ENCODE measurements around the gene DYRK3. TPM values are rescaled to one million over a fixed set of nuclear protein-coding genes. Genes with fewer than 3 reads are reported as not detected.

Gene DYRK3
- total and polyA plus RNA-seq, 9 of the 15 experiments (the other 6 are each of a cell fraction or from before 2014, with no cell fraction given), result 4.5 to 33.7 (median 25.7) TPM

DNA sequence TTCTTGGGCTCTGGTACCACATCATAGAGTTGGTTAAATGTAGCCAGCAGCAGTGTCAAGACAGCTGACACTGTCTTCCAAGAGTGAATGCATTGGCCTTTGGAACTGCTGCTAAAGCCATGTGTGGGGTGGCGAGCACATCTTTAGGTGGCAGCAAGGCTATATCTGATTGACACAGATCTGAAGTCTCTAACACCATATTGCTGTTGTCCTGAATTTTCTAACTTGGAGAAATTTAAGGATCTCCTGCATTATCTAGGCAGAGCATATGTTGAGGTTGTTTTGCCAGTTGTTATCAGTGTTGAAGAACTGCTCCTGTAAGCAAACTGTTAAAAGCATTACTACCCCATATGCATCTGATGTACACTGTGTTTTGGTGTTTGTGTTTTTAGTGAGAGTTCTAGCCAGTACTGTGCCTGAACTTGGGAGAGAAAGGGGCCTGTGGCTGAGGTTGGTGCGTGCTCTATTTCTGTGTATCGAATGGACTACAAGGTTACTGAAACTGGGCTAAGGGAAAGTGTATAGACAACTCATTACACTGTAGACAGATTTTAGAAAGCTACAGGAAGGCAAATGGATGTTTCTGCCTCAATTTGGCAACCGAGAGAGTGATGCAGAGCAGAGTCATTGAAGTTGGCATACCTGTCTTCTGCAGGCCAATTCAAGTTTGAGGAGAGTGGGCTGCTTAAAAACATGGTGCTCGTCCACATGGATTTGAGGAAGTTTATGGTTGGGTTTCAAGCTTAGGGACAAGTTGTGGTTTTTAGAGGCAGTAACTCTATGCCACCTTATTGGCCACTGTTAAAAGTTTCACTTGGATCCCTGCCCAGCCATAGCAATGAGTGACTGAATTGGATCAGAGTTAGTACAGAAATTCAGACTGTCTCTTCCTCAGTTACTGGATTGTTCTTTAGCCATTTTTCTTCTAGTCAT, 16.9 kb downstream of the DYRK3 start (continued):
- TF ChIP-seq, protein P1, sequence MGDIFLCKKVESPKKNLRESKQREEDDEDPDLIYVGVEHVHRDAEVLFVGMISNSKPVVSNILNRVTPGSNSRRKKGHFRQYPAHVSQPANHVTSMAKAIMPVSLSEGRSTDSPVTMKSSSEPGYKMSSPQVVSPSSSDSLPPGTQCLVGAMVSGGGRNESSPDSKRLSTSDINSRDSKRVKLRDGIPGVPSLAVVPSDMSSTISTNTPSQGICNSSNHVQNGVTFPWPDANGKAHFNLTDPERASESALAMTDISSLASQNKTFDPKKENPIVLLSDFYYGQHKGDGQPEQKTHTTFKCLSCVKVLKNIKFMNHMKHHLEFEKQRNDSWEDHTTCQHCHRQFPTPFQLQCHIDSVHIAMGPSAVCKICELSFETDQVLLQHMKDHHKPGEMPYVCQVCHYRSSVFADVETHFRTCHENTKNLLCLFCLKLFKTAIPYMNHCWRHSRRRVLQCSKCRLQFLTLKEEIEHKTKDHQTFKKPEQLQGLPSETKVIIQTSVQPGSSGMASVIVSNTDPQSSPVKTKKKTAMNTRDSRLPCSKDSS (IDR thresholded peaks at IDR 0.05; ENCODE audit: low read depth, partially characterized antibody), result no peak
- TF ChIP-seq NCOA6 (IDR thresholded peaks at IDR 0.05) (0 out of 2 replicates have a peak, but pooled peaks have one; percentile 34), NR4A1 (CRISPR knock-in tag; IDR thresholded peaks at IDR 0.05) (no peak), NR4A1 (tag; IDR thresholded peaks at IDR 0.05) (no peak; the same call in none of the 2 replicates), SREBF2 (CRISPR knock-in tag; IDR thresholded peaks at IDR 0.05) (no peak), ZNF212 (CRISPR knock-in tag; IDR thresholded peaks at IDR 0.05) (no peak), RFX1 (IDR thresholded peaks at IDR 0.05) (no peak), ZNF41 (CRISPR knock-in tag; conservative IDR thresholded peaks at IDR 0.05) (no peak), MAFK (IDR thresholded peaks at IDR 0.05; ENCODE audit: low read length) (peak; percentile 69), U2AF2 (optimal IDR thresholded peaks at IDR 0.05; ENCODE audit: low read depth, low read length) (no peak), ZNF586 (CRISPR knock-in tag; conservative IDR thresholded peaks at IDR 0.05) (no peak), GABPA (tag; conservative IDR thresholded peaks at IDR 0.05; ENCODE audit: low read depth) (no peak), RBM22 (IDR thresholded peaks at IDR 0.05; ENCODE audit: low read depth, low read length, poor library complexity, severe bottlenecking) (no peak)
- TF ChIP-seq, protein P2, sequence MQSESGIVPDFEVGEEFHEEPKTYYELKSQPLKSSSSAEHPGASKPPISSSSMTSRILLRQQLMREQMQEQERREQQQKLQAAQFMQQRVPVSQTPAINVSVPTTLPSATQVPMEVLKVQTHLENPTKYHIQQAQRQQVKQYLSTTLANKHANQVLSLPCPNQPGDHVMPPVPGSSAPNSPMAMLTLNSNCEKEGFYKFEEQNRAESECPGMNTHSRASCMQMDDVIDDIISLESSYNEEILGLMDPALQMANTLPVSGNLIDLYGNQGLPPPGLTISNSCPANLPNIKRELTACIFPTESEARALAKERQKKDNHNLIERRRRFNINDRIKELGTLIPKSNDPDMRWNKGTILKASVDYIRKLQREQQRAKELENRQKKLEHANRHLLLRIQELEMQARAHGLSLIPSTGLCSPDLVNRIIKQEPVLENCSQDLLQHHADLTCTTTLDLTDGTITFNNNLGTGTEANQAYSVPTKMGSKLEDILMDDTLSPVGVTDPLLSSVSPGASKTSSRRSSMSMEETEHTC (IDR thresholded peaks at IDR 0.05), result no peak
- TF ChIP-seq, protein P3, sequence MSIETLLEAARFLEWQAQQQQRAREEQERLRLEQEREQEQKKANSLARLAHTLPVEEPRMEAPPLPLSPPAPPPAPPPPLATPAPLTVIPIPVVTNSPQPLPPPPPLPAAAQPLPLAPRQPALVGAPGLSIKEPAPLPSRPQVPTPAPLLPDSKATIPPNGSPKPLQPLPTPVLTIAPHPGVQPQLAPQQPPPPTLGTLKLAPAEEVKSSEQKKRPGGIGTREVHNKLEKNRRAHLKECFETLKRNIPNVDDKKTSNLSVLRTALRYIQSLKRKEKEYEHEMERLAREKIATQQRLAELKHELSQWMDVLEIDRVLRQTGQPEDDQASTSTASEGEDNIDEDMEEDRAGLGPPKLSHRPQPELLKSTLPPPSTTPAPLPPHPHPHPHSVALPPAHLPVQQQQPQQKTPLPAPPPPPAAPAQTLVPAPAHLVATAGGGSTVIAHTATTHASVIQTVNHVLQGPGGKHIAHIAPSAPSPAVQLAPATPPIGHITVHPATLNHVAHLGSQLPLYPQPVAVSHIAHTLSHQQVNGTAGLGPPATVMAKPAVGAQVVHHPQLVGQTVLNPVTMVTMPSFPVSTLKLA (conservative IDR thresholded peaks at IDR 0.05), result peak; percentile 57 to 72
- TF ChIP-seq, protein P4, sequence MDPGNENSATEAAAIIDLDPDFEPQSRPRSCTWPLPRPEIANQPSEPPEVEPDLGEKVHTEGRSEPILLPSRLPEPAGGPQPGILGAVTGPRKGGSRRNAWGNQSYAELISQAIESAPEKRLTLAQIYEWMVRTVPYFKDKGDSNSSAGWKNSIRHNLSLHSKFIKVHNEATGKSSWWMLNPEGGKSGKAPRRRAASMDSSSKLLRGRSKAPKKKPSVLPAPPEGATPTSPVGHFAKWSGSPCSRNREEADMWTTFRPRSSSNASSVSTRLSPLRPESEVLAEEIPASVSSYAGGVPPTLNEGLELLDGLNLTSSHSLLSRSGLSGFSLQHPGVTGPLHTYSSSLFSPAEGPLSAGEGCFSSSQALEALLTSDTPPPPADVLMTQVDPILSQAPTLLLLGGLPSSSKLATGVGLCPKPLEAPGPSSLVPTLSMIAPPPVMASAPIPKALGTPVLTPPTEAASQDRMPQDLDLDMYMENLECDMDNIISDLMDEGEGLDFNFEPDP (CRISPR knock-in tag; IDR thresholded peaks at IDR 0.05), result no peak
- TF ChIP-seq, protein P5, sequence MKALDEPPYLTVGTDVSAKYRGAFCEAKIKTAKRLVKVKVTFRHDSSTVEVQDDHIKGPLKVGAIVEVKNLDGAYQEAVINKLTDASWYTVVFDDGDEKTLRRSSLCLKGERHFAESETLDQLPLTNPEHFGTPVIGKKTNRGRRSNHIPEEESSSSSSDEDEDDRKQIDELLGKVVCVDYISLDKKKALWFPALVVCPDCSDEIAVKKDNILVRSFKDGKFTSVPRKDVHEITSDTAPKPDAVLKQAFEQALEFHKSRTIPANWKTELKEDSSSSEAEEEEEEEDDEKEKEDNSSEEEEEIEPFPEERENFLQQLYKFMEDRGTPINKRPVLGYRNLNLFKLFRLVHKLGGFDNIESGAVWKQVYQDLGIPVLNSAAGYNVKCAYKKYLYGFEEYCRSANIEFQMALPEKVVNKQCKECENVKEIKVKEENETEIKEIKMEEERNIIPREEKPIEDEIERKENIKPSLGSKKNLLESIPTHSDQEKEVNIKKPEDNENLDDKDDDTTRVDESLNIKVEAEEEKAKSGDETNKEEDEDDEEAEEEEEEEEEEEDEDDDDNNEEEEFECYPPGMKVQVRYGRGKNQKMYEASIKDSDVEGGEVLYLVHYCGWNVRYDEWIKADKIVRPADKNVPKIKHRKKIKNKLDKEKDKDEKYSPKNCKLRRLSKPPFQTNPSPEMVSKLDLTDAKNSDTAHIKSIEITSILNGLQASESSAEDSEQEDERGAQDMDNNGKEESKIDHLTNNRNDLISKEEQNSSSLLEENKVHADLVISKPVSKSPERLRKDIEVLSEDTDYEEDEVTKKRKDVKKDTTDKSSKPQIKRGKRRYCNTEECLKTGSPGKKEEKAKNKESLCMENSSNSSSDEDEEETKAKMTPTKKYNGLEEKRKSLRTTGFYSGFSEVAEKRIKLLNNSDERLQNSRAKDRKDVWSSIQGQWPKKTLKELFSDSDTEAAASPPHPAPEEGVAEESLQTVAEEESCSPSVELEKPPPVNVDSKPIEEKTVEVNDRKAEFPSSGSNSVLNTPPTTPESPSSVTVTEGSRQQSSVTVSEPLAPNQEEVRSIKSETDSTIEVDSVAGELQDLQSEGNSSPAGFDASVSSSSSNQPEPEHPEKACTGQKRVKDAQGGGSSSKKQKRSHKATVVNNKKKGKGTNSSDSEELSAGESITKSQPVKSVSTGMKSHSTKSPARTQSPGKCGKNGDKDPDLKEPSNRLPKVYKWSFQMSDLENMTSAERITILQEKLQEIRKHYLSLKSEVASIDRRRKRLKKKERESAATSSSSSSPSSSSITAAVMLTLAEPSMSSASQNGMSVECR (CRISPR knock-in tag; IDR thresholded peaks at IDR 0.05), result peak; percentile 63
